Endometrium (tissue), 2 donors: ENCODE results near the gene MACROD2.
"Not testable (repeated sequence)": the region's sequence is repeated elsewhere in the genome, so short reads cannot be mapped to it uniquely, and the experiment has no call there.

Experiments
- FAIRE-seq: peaks from 2 replicates; lab custom pipeline; 2012; peaks lifted over from hg19 to GRCh38; lab: Jason Lieb, UNC
- donor health status: control.
- donor health status: control.

Gene MACROD2

GRCh38 chr20:14996883-14997672 is 1001.8 kb downstream of the MACROD2 start:
- FAIRE-seq = no peak

DNA sequence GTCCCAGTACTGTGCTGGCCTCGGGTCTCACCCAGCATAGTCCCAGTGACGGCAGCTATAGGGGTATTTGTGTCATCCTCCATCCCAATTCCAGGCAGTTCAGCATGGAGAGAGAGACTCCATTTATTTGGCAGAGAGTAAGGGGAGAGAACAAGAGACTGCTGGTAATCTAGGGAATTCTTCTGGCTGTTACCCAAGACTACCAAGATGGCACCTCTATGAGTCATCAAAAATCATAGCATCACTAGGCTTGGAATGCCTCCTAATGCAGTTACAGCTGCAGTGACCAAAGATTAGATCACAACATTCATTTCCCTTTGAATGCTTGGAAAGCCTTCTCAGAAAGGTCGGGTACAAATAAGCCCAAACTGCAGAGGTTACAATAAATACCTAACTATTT is 1002.5 kb downstream of the MACROD2 start:
- FAIRE-seq = no peak

GRCh38 chr20:15005300-15005986 is 1010.1 kb downstream of the MACROD2 start:
- FAIRE-seq = no peak

DNA sequence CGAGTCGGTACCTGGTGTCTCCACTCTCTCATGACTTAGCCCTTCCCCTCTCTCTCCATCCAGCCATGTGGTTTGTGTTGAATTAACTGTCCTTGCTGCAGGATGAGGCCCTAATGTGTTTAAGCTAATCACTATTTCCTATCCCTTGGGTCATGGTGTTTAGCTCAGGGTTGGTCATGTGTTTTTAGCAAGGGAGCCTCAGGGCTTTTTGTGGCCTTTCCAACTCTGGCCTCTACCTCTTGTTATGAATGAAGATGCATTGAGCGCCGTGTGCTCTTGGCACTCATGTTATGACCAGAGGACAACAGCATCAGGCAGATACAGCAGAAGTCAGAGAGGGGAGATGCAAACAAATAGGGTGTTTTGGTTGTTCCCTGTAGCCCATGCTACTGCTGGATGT is 1016.3 kb downstream of the MACROD2 start:
- FAIRE-seq = no peak

GRCh38 chr20:15012566-15012965 is 1017.2 kb downstream of the MACROD2 start:
- no peak for FAIRE-seq

GRCh38 chr20:15016875-15017274 is 1021.6 kb downstream of the MACROD2 start:
- FAIRE-seq = not testable (repeated sequence)

DNA sequence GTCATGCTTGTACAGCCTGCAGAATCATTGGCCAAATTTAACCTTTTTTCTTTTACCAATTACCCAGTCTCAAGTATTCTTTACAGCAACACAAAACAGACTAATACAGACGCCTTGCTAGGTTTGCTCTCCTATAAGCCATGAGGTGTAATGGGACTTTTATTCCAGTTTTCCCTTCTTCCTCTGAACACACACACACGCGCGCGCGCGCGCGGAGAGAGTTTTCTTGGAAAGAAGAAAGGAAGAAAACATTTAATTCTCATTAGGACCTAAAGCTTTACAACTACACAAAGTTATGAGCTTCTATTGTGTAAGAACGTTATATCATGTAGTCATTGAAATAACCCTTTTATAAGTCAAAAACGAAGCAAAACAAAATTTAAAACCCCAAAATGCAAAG is 1023.6 kb downstream of the MACROD2 start:
- FAIRE-seq = no peak

DNA sequence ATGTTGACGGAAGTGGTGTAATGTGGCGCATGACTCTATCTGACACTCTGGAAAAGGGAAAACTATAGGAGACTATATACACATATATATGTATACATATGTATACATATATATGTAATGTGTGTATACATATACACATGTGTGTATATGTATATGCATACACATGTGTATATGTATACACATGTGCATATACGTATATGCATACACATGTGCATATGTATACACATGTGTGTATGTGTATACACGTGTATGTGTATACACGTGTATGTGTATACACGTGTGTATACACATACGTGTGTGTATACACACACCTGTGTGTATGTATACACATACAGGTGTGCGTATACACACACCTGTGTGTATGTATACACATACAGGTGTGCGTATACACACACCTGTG is 1025.5 kb downstream of the MACROD2 start:
- no peak for FAIRE-seq

DNA sequence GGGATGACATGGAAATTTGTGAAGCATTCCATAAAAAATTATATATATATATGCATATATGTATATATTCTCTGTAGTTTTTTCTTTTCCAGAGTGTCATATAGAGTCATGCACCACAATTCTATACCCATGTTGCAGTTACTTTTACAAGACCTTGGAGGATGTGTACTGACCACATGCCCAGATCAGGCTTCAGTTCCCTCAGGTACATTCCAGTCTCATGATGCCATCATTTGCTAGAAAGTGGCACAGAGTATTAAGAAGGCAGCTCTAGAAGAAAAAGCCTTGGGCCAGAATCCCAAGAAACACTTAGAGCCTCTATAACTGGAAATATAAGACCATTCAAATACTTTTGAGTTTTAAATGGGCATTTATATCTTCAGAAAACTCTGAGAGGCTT is 1027.6 kb downstream of the MACROD2 start:
- no peak for FAIRE-seq

- FAIRE-seq = no peak
Observed at GRCh38 chr20:15026759-15027158, 1031.4 kb downstream of the MACROD2 start.

GRCh38 chr20:15030826-15031225 is 1035.5 kb downstream of the MACROD2 start:
- FAIRE-seq = no peak

- no peak for FAIRE-seq
Observed at GRCh38 chr20:15031546-15032351, 1036.4 kb downstream of the MACROD2 start.

DNA sequence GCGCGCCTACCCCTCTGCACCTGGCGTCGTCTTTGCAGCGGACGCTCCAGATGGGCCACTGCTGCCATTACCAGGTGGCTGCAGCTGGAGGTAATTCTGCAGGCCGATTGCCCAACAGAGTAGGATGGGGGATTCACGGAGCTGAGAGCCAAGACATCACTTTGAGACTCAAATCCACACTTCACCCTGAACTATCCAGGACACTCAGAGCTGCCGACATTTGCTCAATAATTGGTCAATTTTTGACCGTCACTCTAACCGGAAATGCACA is 1037.0 kb downstream of the MACROD2 start:
- no peak for FAIRE-seq

DNA sequence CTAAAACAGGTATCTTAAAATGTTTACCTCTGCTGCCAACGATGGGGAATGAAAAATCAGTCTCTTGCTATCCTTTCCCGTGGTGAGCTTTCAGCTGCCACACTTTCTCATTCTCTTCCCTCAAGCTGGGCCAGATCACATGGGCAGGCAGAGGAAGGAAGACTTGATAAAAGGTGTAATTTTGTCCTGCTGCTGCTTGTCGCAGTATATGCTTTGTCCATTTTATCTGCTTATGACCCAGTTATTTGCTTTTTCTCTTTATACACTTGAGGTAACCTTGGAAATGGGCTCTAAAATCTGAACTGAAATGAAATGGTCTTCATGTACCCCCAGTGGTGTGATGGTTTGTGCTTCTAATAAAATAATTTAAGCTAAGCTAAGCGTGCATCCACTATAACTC is 1038.0 kb downstream of the MACROD2 start:
- FAIRE-seq = no peak

GRCh38 chr20:15033891-15034290 is 1038.6 kb downstream of the MACROD2 start:
- no peak for FAIRE-seq

GRCh38 chr20:15036948-15037347 is 1041.6 kb downstream of the MACROD2 start:
- FAIRE-seq = no peak

- FAIRE-seq = no peak
Observed at GRCh38 chr20:15039088-15039752, 1043.9 kb downstream of the MACROD2 start.

DNA sequence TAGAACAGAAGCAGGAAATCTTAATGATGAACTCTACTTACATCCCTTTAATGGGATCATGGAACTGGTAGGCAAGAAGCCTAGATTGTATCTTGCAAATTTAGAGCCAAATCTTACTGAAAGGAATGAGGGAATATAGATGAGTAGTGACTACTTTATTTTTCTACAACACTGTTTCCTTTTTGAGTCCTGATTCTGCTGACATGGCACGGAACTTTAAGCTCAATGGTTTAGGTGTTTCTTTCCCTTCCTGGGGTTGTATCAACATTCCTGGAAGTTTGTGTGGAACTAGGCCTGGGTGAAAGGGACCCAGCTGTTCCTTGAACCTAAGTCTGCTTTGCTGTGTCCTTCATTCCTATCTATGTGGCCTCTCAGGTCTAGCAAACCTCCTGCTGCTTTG is 1047.4 kb downstream of the MACROD2 start:
- no peak for FAIRE-seq

DNA sequence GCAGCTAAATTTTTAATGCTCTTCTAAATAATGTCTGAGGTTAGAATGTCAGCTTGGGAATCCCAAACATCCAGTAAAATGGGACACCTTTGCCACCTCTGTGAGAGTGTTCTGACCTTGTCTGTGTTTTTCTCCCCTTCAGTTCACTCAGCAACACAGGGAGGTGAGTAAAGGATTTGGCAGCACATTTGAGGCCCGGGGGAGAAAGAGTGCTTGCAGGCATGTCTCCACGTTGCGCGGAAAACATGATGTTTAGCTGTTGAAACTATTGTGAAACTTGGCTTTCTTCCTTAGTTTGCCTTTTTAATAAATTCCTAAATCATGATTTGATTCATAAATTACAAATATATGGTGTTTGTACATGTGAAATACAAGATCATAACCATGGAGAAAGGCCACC is 1049.9 kb downstream of the MACROD2 start:
- FAIRE-seq = no peak

DNA sequence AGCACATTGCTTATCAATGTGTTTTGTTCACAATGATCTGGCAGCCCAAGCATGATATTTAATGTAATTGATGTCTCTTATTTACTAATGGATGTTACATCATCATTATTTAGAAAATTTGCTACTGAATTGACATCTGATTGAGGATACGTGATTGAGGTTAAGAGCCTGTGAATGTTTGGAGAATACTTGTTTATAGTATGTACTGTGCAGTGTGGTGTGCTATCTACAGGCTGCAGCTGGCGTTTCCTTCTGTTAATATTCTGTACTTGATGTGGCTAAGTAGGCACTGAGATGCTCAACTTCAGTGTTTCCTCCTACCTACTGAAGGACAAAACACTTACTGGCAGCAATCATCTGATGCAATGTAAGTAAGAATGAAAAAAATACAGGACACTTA is 1051.7 kb downstream of the MACROD2 start:
- FAIRE-seq = no peak

GRCh38 chr20:15047601-15048000 is 1052.3 kb downstream of the MACROD2 start:
- FAIRE-seq = no peak

GRCh38 chr20:15056246-15056645 is 1060.9 kb downstream of the MACROD2 start:
- FAIRE-seq = no peak

- FAIRE-seq = no peak
Observed at GRCh38 chr20:15058841-15059240, 1063.5 kb downstream of the MACROD2 start.
